ENCODE data around the gene FOLR2. TPM values are rescaled to one million over a fixed set of nuclear protein-coding genes. Genes with fewer than 3 reads are reported as not detected.
"Not testable (repeated sequence)": the region's sequence is repeated elsewhere in the genome, so short reads cannot be mapped to it uniquely, and the experiment has no call there.

FOLR2 gene
- polyA plus RNA-seq, 1 of the 3 experiments (the other 2 are of a cell fraction), result not detected

DNA sequence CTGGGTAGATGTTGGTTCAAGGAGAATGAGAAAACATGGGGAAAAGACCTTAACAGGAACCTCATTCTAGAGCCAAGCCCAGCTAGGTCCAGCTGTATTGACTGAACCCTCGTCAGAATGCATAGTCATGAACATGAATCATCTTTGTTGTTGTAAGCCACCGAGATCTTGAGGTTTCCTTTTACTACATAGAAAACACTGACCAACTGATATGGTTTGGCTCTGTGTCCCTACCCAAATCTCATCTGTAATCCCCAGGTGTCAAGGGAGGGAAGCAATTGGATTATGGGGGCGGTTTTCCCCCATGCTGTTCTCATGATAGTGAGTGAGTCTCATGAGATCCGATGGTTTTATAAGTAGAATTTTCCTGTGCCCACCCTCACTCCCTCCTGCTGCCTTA, 46.8 kb downstream of the FOLR2 start (continued):
- TF ChIP-seq REST (IDR thresholded peaks at IDR 0.05; ENCODE audit: low read depth, low read length), result no peak
- TF ChIP-seq FOXM1 (IDR thresholded peaks at IDR 0.05; ENCODE audit: low read depth), result no peak
- no peak for TF ChIP-seq USF2 (IDR thresholded peaks at IDR 0.05; ENCODE audit: borderline replicate concordance, low read depth, low read length)
- TF ChIP-seq EP300 (IDR thresholded peaks at IDR 0.05; ENCODE audit: borderline replicate concordance in 1 of 2, low read depth in 1 of 2, low read length in 1 of 2), result no peak

GRCh38 chr11:72265951-72266350, 49.4 kb downstream of the FOLR2 start:
- TF ChIP-seq SMC3 (IDR thresholded peaks at IDR 0.05; ENCODE audit: low read depth, low read length) (no peak), ELF1 (IDR thresholded peaks at IDR 0.05) (no peak), EP300 (IDR thresholded peaks at IDR 0.05; ENCODE audit: borderline replicate concordance in 1 of 2, low read depth in 1 of 2, low read length in 1 of 2) (no peak), RXRA (IDR thresholded peaks at IDR 0.05; ENCODE audit: borderline replicate concordance, low read depth) (no peak), RAD21 (IDR thresholded peaks at IDR 0.05; ENCODE audit: low read length) (no peak), GATA2 (CRISPR knock-in tag; IDR thresholded peaks at IDR 0.05) (no peak)
- TF ChIP-seq, protein P1, sequence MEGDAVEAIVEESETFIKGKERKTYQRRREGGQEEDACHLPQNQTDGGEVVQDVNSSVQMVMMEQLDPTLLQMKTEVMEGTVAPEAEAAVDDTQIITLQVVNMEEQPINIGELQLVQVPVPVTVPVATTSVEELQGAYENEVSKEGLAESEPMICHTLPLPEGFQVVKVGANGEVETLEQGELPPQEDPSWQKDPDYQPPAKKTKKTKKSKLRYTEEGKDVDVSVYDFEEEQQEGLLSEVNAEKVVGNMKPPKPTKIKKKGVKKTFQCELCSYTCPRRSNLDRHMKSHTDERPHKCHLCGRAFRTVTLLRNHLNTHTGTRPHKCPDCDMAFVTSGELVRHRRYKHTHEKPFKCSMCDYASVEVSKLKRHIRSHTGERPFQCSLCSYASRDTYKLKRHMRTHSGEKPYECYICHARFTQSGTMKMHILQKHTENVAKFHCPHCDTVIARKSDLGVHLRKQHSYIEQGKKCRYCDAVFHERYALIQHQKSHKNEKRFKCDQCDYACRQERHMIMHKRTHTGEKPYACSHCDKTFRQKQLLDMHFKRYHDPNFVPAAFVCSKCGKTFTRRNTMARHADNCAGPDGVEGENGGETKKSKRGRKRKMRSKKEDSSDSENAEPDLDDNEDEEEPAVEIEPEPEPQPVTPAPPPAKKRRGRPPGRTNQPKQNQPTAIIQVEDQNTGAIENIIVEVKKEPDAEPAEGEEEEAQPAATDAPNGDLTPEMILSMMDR (IDR thresholded peaks at IDR 0.05), result no peak
- H3K9me2 ChIP-seq, result no peaks in the 10 kb centered on the region
- no peaks in the 10 kb centered on the region for H4K20me1 ChIP-seq (ENCODE audit: insufficient read depth)
- no peak overlapping the region for H3K27ac ChIP-seq (ENCODE audit: low read depth in 2 of 2, low read length in 1 of 2)
- H3K4me2 ChIP-seq, result no peak overlapping the region
- H3F3A ChIP-seq (replicated peaks; ENCODE audit: insufficient read depth), result peaks cover 1% of the 10 kb centered on the region
- H3K4me1 ChIP-seq (ENCODE audit: control insufficient read depth in 1 of 2, insufficient read depth in 2 of 2, low read depth in 1 of 2, low read length in 1 of 2), result no peaks in the 10 kb centered on the region; a peak in 2 of 4 replicates
- no peaks in the 10 kb centered on the region for H3K9me3 ChIP-seq
- H3K4me3 ChIP-seq (ENCODE audit: low read depth in 2 of 2, low read length in 1 of 2), result no peak overlapping the region
- DNase-seq, result no peak
- no peaks in the 10 kb centered on the region for H3K79me2 ChIP-seq (ENCODE audit: insufficient read depth)
- no peaks in the 10 kb centered on the region for H3K36me3 ChIP-seq (replicated peaks in 1 of 2; ENCODE audit: control insufficient read depth in 1 of 2, insufficient read depth in 2 of 2, low read length in 1 of 2)
- H3K9ac ChIP-seq, result no peak overlapping the region
- ChIA-PET POLR2A (interaction anchor here (0.9 to 2.3 kb wide), 2 partner anchors 22 to 93 kb away, joined by 3 to 9 read pairs; partner anchors contain the start of gene PHOX2A), CTCF (interaction anchor here (0.9 to 1.3 kb wide), 4 partner anchors 24 to 167 kb away, joined by 3 to 5 read pairs (median 4); no protein-coding TSS in a partner anchor)
- no peak overlapping the region for H2AFZ ChIP-seq (ENCODE audit: low read depth)
- no peaks in the 10 kb centered on the region for H3K27me3 ChIP-seq (ENCODE audit: insufficient read depth)

- not testable (repeated sequence) for H3K27ac ChIP-seq (ENCODE audit: low read depth in 2 of 2, low read length in 1 of 2); H3K4me2 ChIP-seq; H3K79me2 ChIP-seq (ENCODE audit: insufficient read depth); H3K9me3 ChIP-seq; H3K9me2 ChIP-seq; H4K20me1 ChIP-seq (ENCODE audit: insufficient read depth); H3K27me3 ChIP-seq (ENCODE audit: insufficient read depth); H2AFZ ChIP-seq (ENCODE audit: low read depth); H3K4me1 ChIP-seq (ENCODE audit: control insufficient read depth in 1 of 2, insufficient read depth in 2 of 2, low read depth in 1 of 2, low read length in 1 of 2); H3K36me3 ChIP-seq (replicated peaks in 1 of 2; ENCODE audit: control insufficient read depth in 1 of 2, insufficient read depth in 2 of 2, low read length in 1 of 2); DNase-seq; H3F3A ChIP-seq (replicated peaks; ENCODE audit: insufficient read depth); H3K4me3 ChIP-seq (ENCODE audit: low read depth in 2 of 2, low read length in 1 of 2); H3K9ac ChIP-seq
- CTCF ChIA-PET, result interaction anchor here (0.9 to 1.5 kb wide), 5 partner anchors 23 to 204 kb away, joined by 3 to 5 read pairs (median 4); no protein-coding TSS in a partner anchor
- 76% methylated on average over 5 of the region's 5 CpGs for WGBS (ENCODE audit: low lambda C conversion rate)
- POLR2A ChIA-PET, result interaction anchor here (2.3 kb wide), 1 partner anchor 23 kb away, joined by 9 read pairs; the partner anchor contains the start of gene PHOX2A
Observed at GRCh38 chr11:72266960-72267359, 50.4 kb downstream of the FOLR2 start.

All from SK-N-SH (cell line).